IMR-90 (cell line): ENCODE measurements around the gene ZNF592. TPM values are rescaled to one million over a fixed set of nuclear protein-coding genes. Genes with fewer than 3 reads are reported as not detected.

Experiments
- ATAC-seq: fragments of 200-7000 bp; cut with Tn5 transposase; 2 replicates; pipeline ENCODE4 v1.9.1; 2020; ENCODE audit warnings: low read depth, mild to moderate bottlenecking, moderate library complexity
- BruUV-seq: library from RNA; stranded (reverse); fragments of 400-500 nt; replicated peaks from 2 replicates; lab custom pipeline; 2021; lab: Mats Ljungman, UMichigan
- CTCF ChIA-PET: fragments of 300-600 bp; formaldehyde crosslinking; extraction: SDS; loops from one replicate; lab custom pipeline; 2021; ENCODE audit warnings: antibody characterized with exemption; lab: Yijun Ruan, JAX
- POLR2A ChIA-PET: fragments of 300-600 bp; sonication (Branson Sonifier 250); formaldehyde crosslinking; loops from one replicate; lab custom pipeline; 2022; ENCODE audit warnings: antibody characterized with exemption; ENCODE audit not compliant: unreplicated experiment; lab: Charles Lee
- DNase-seq: peaks from one replicate; pipeline ENCODE4 v3.0.0; 2013
- H2AFZ ChIP-seq: replicated peaks from 2 replicates; pipeline ENCODE3; 2013; ENCODE audit warnings: low read length, mild to moderate bottlenecking; ENCODE audit not compliant: poor library complexity
- H2AK5ac ChIP-seq: 2 replicates; pipeline ENCODE4 v1.6.1; 2013; ENCODE audit warnings: low read depth, low read length, inconsistent platforms
- H2AK9ac ChIP-seq: replicated peaks from 2 replicates; pipeline ENCODE3; 2013; ENCODE audit warnings: mild to moderate bottlenecking, low read depth, low read length, moderate library complexity; ENCODE audit not compliant: poor library complexity
- H2BK120ac ChIP-seq: 2 replicates; pipeline ENCODE4 v1.6.1; 2013; ENCODE audit warnings: low read depth, low read length, inconsistent platforms
- H2BK15ac ChIP-seq: 3 replicates; pipeline ENCODE4 v1.6.1; 2013; ENCODE audit warnings: low read depth, low read length, inconsistent platforms
- H2BK20ac ChIP-seq: 2 replicates; pipeline ENCODE4 v1.6.1; 2013; ENCODE audit warnings: low read depth, mild to moderate bottlenecking, inconsistent platforms, low read length, moderate library complexity
- H2BK5ac ChIP-seq: 2 replicates; pipeline ENCODE4 v1.6.1; 2013; ENCODE audit warnings: mild to moderate bottlenecking, low read depth, low read length, inconsistent platforms; ENCODE audit not compliant: poor library complexity, severe bottlenecking
- H3K14ac ChIP-seq: replicated peaks from 2 replicates; pipeline ENCODE4 v1.6.1; 2013; ENCODE audit warnings: low read depth, low read length, inconsistent platforms
- H3K18ac ChIP-seq: 2 replicates; pipeline ENCODE4 v1.6.1; 2013; ENCODE audit warnings: low read depth, low read length, control low read depth
- H3K23ac ChIP-seq: 2 replicates; pipeline ENCODE4 v1.6.1; 2013; ENCODE audit warnings: low read depth, low read length, inconsistent platforms
- H3K27ac ChIP-seq: 2 replicates; pipeline ENCODE4 v1.5.1; 2013; ENCODE audit warnings: mild to moderate bottlenecking, control low read depth, low read length; ENCODE audit not compliant: insufficient read depth
- H3K27me3 ChIP-seq: 2 replicates; pipeline ENCODE4 v1.6.1; 2013; ENCODE audit warnings: low read length; ENCODE audit not compliant: control insufficient read depth, insufficient read depth
- H3K36me3 ChIP-seq: 2 replicates; pipeline ENCODE4 v1.6.1; 2013; ENCODE audit warnings: low read length, mixed read lengths; ENCODE audit not compliant: control insufficient read depth, insufficient read depth
- H3K4ac ChIP-seq: 2 replicates; pipeline ENCODE4 v1.6.1; 2013; ENCODE audit warnings: low read depth, low read length, inconsistent platforms
- H3K4me1 ChIP-seq: 2 replicates; pipeline ENCODE4 v1.6.1; 2013; ENCODE audit warnings: low read length, mixed read lengths; ENCODE audit not compliant: control insufficient read depth, insufficient read depth
- H3K4me2 ChIP-seq: 2 replicates; pipeline ENCODE4 v1.6.1; 2013; ENCODE audit warnings: low read depth, mild to moderate bottlenecking, control low read depth, low read length, moderate library complexity
- H3K4me3 ChIP-seq: 2 replicates; pipeline ENCODE4 v1.5.1; 2013; ENCODE audit warnings: low read depth, mild to moderate bottlenecking, control low read depth, low read length, moderate library complexity; ENCODE audit not compliant: insufficient read depth
- H3K56ac ChIP-seq: 2 replicates; pipeline ENCODE4 v1.6.1; 2013; ENCODE audit warnings: low read length, inconsistent platforms; ENCODE audit not compliant: insufficient read depth; ENCODE audit errors: extremely low read depth
- H3K79me1 ChIP-seq, 2 experiments: 2 replicates each; pipeline ENCODE4 v1.6.1; 2013; ENCODE audit warnings: low read length in 2 of 2, inconsistent platforms in 1 of 2, low read depth in 1 of 2
- H3K9ac ChIP-seq: 2 replicates; pipeline ENCODE4 v1.6.1; 2013; ENCODE audit warnings: low read depth, low read length, control low read depth
- H3K9me1 ChIP-seq: 2 replicates; pipeline ENCODE4 v1.6.1; 2013; ENCODE audit warnings: low read length, inconsistent platforms; ENCODE audit not compliant: insufficient read depth
- H3K9me3 ChIP-seq: 2 replicates; pipeline ENCODE4 v1.6.1; 2013; ENCODE audit warnings: low read length; ENCODE audit not compliant: control insufficient read depth, insufficient read depth
- H4K20me1 ChIP-seq: 2 replicates; pipeline ENCODE4 v1.6.1; 2013; ENCODE audit warnings: low read length, inconsistent platforms; ENCODE audit not compliant: insufficient read depth
- H4K5ac ChIP-seq: 2 replicates; pipeline ENCODE4 v1.6.1; 2013; ENCODE audit warnings: mild to moderate bottlenecking, low read depth, low read length, control low read depth
- H4K8ac ChIP-seq, 2 experiments: 2 replicates each; pipeline ENCODE4 v1.6.1; 2013; ENCODE audit warnings: low read depth in 2 of 2, low read length in 2 of 2, control low read depth in 1 of 2, inconsistent platforms in 1 of 2
- H4K91ac ChIP-seq: 2 replicates; pipeline ENCODE4 v1.6.1; 2013; ENCODE audit warnings: low read depth, low read length, inconsistent platforms; ENCODE audit not compliant: insufficient read depth
- CTCF ChIP-seq: conservative IDR thresholded peaks from 2 replicates; pipeline ENCODE4 v1.5.1; 2012; ENCODE audit warnings: mild to moderate bottlenecking, low read depth, low read length, improper control_type of control experiment
- MXI1 ChIP-seq: IDR thresholded peaks from 2 replicates; pipeline ENCODE4 v1.6.1; 2012; ENCODE audit warnings: low read depth, mild to moderate bottlenecking, low read length, moderate library complexity, borderline replicate concordance
- WGBS, 2 experiments: methylation state at CpG; one replicate each; pipeline versions ENCODE4 v1.1.5 to v1.1.7; 2013; ENCODE audit warnings: missing lambda C conversion rate in 2 of 2; ENCODE audit not compliant: insufficient read length in 1 of 2; ENCODE audit errors: extremely low coverage in 2 of 2; 5-methylcytosine and 5-hydroxymethylcytosine counted together
- dilution Hi-C: fragments of 300-500 bp; cut with HindIII; formaldehyde crosslinking; loops from one replicate; pipeline ENCODE4 v1.14.3; 2018; ENCODE audit warnings: low sequenced_read_pairs; ENCODE audit not compliant: unreplicated experiment
- in situ Hi-C: fragments of 300-500 bp; cut with MboI; formaldehyde crosslinking; loops from 3 replicates; pipeline ENCODE4 v1.14.3; 2019; ENCODE audit warnings: low sequenced_read_pairs, inconsistent platforms, mixed read lengths
- intact Hi-C: fragments of 100-400 bp; cut with micrococcal nuclease; formaldehyde crosslinking; loops from 2 replicates; pipeline ENCODE4 v1.10.0; 2022
- polyA plus RNA-seq, 3 experiments: library from polyadenylated mRNA; depleted of rRNA; stranded (reverse); fragments of >200 nt; gene quantifications; 2 replicates each; pipeline ENCODE4 v1.2.3, GENCODE V29; 2012; ENCODE audit warnings: low replicate concordance in 1 of 3
- total RNA-seq: library from RNA; depleted of rRNA; stranded (reverse); fragments of >200 nt; gene quantifications from 2 replicates; pipeline ENCODE4 v1.2.3, GENCODE V29; 2012

Gene ZNF592
- total and polyA plus RNA-seq, 2 of the 4 experiments (the other 2 are of a cell fraction), result 4.3 to 10.2 TPM

GRCh38 chr15:84840255-84840654 is 91.9 kb downstream of the ZNF592 start:
- H3K14ac ChIP-seq, result no peak overlapping the region
- in situ Hi-C loops (no loop called here), intact Hi-C loops (no loop called here), dilution Hi-C loops (no loop called here)
- no peak overlapping the region for H3K23ac ChIP-seq
- H2AFZ ChIP-seq, result no peak overlapping the region
- H3K9me3 ChIP-seq, result no peaks in the 10 kb centered on the region
- WGBS, 2 experiments, result 78% methylated on average over 7 of the region's 10 CpGs; no CpG with 5 or more reads in 1 of the 2 experiments
- no peak overlapping the region for H3K4me3 ChIP-seq
- H4K91ac ChIP-seq, result no peak overlapping the region
- no peak overlapping the region for H4K8ac ChIP-seq
- H3K27ac ChIP-seq, result no peak overlapping the region
- peaks cover 1% of the 10 kb centered on the region; the same call in 1 of the 2 replicates for H3K4me1 ChIP-seq
- no peaks in the 10 kb centered on the region for H3K79me1 ChIP-seq
- POLR2A ChIA-PET, result no interaction called here
- no peak overlapping the region for H3K4me2 ChIP-seq
- 0 out of 2 replicates have a peak, but pooled peaks cover 3% of the 10 kb centered on the region for H3K9me1 ChIP-seq
- no TSS peak for BruUV-seq
- no peak overlapping the region for H2BK120ac ChIP-seq
- no peaks in the 10 kb centered on the region for H4K20me1 ChIP-seq
- DNase-seq (no peak), ATAC-seq (no peak)
- no peak overlapping the region for H2BK20ac ChIP-seq
- no peak overlapping the region for H3K18ac ChIP-seq
- no peak overlapping the region for H2AK9ac ChIP-seq
- H3K56ac ChIP-seq, result no peak overlapping the region
- H3K27me3 ChIP-seq, result peaks cover 20% of the 10 kb centered on the region
- CTCF ChIA-PET, result no interaction called here
- TF ChIP-seq CTCF, result no peak
- no peak for TF ChIP-seq MXI1
- no peaks in the 10 kb centered on the region for H3K36me3 ChIP-seq
- H3K4ac ChIP-seq, result no peak overlapping the region
- no peak overlapping the region for H2AK5ac ChIP-seq
- no peak overlapping the region for H3K9ac ChIP-seq
- H2BK5ac ChIP-seq, result no peak overlapping the region
- no peak overlapping the region for H4K5ac ChIP-seq
- no peak overlapping the region for H2BK15ac ChIP-seq
